Psoas muscle (tissue), 8 donors: ENCODE results near the gene ZFHX3. TPM values are rescaled to one million over a fixed set of nuclear protein-coding genes. Genes with fewer than 3 reads are reported as not detected.

Experiments used
- ATAC-seq, 4 donors: fragments of 200-7000 bp; cut with Tn5 transposase; one replicate each; pipeline ENCODE4 v1.9.1; 2020; ENCODE audit warnings: moderate library complexity in 3 of 4, mild to moderate bottlenecking in 2 of 4
- DNase-seq, 2 donors: peaks; one replicate each; pipeline ENCODE4 v3.0.0-alpha.2; 2020
- H3K27ac ChIP-seq: fragments of 200-600 bp; one replicate; pipeline ENCODE4 v1.8.0; 2022
- H3K27me3 ChIP-seq, 3 donors: fragments of 200-600 bp in 1 of 3; one replicate each; pipeline versions ENCODE4 v1.6.1 to v1.8.0; 2013 to 2022; ENCODE audit warnings: low read length in 2 of 3, mild to moderate bottlenecking in 2 of 3, moderate library complexity in 1 of 3; ENCODE audit not compliant: insufficient read depth in 3 of 3
- H3K36me3 ChIP-seq, 2 donors: fragments of 200-600 bp in 1 of 2; one replicate each; pipeline versions ENCODE4 v1.6.1 to v1.8.0; 2013 to 2022; ENCODE audit warnings: low read depth in 1 of 2, mild to moderate bottlenecking in 1 of 2, moderate library complexity in 1 of 2; ENCODE audit not compliant: insufficient read depth in 1 of 2
- H3K4me1 ChIP-seq: fragments of 200-600 bp; one replicate; pipeline ENCODE4 v1.8.0; 2022
- H3K4me3 ChIP-seq: fragments of 200-600 bp; one replicate; pipeline ENCODE4 v1.8.0; 2022; ENCODE audit warnings: mild to moderate bottlenecking
- H3K9me3 ChIP-seq: fragments of 200-600 bp; one replicate; pipeline ENCODE4 v1.8.0; 2022
- CTCF ChIP-seq: fragments of 200-600 bp; IDR thresholded peaks from one replicate; pipeline ENCODE4 v1.8.0; 2022; ENCODE audit warnings: antibody characterized with exemption
- WGBS, 3 donors: extraction: QIAGEN DNeasy Blood & Tissue Kit; methylation state at CpG; one replicate each; pipeline versions ENCODE4 v1.1.6 to v1.1.7; 2013; 5-methylcytosine and 5-hydroxymethylcytosine counted together
- intact Hi-C, 2 donors: fragments of 100-400 bp; cut with DNase I; formaldehyde crosslinking; loops; one replicate each; pipeline versions ENCODE4 v1.11.0 to v1.14.2; 2022
- polyA plus RNA-seq, 3 donors: library from polyadenylated mRNA; stranded (reverse); fragments of 200-250 nt; gene quantifications; one replicate each; pipeline ENCODE4 v1.2.3, GENCODE V29; 2013
- total RNA-seq, 4 donors: library from RNA; stranded (reverse); fragmentation: NEBNext Ultra II Directional in 2 of 4; extraction: Animal tissue kit (Norgen Biotek cat#: 25700) in 2 of 4; gene quantifications; one replicate each; pipeline versions ENCODE4 v1.2.1 to v1.2.4, GENCODE V29; 2021 to 2023
- donor health status: healthy with polysubstance abuse.
- donor health status: DM: no; HTN: no; CAD: no; lungs with moderate emphysema.
- donor health status: Bipolar disorder and iron deficiency.
- donor health status: healthy.
- donor health status: DM: yes; HTN: yes; CAD: no.
- donor health status: DM: no; HTN: no; CAD: no.
- donor health status: DM: no; HTN: no; CAD: no.
- donor health status: DM: yes; HTN: yes; CAD: no.

ZFHX3 gene
- total and polyA plus RNA-seq, 7 donors = 3.3 to 36.9 (median 11.5) TPM

GRCh38 chr16:72935896-72936295 lies 112.0 kb downstream of the ZFHX3 start:
- peak in 1 of 2 donors; percentile 70 for DNase-seq
- Histone ChIP-seq H3K4me3 (no peak overlapping the region), H3K27me3 (no peaks in the 10 kb centered on the region), H3K4me1 (peaks cover 74% of the 10 kb centered on the region), H3K36me3 (no peaks in the 10 kb centered on the region), H3K27ac (peak overlapping the region; percentile 62), H3K9me3 (no peaks in the 10 kb centered on the region)
- TF ChIP-seq CTCF = no peak
- intact Hi-C loops = loop anchor here (5.0 to 10.0 kb wide), 4 partner anchors 34 to 259 kb away; no protein-coding TSS in a partner anchor
- peak in 3 of 4 donors; percentile 23 to 46 (median 43) for ATAC-seq
- 37 to 57% (median 40%) methylated on average over 6 of the region's 6 CpGs for WGBS, 3 donors

- Histone ChIP-seq H3K4me1 (peaks cover 70% of the 10 kb centered on the region), H3K9me3 (no peaks in the 10 kb centered on the region), H3K27ac (peak overlapping the region; percentile 62), H3K36me3 (no peaks in the 10 kb centered on the region), H3K4me3 (no peak overlapping the region), H3K27me3 (no peaks in the 10 kb centered on the region)
- intact Hi-C loops = loop anchor here (5.0 to 10.0 kb wide), 4 partner anchors 33 to 260 kb away; no protein-coding TSS in a partner anchor
- DNase-seq (peak in 1 of 2 donors; percentile 62), ATAC-seq (peak in 1 of 4 donors; percentile 22)
- no peak for TF ChIP-seq CTCF
- 76 to 84% (median 77%) methylated on average over 17 of the region's 17 CpGs for WGBS, 3 donors
These were observed 113.1 kb downstream of the ZFHX3 start for GRCh38 chr16:72934636-72935403.

- DNase-seq = no peak
- no peaks in the 10 kb centered on the region for H3K36me3 ChIP-seq
- no peaks in the 10 kb centered on the region for H3K9me3 ChIP-seq
- intact Hi-C loops = loop anchor here in 1 of 2 donors (10.0 kb wide), 1 partner anchor 262 kb away; no protein-coding TSS in a partner anchor
- TF ChIP-seq CTCF = no peak
- H3K27me3 ChIP-seq = no peaks in the 10 kb centered on the region
- WGBS, 3 donors = 85 to 92% (median 88%) methylated on average over 11 of the region's 11 CpGs
- peaks cover 52% of the 10 kb centered on the region for H3K4me1 ChIP-seq
- no peak overlapping the region for H3K4me3 ChIP-seq
- no peak for ATAC-seq
- no peak overlapping the region for H3K27ac ChIP-seq
These were observed 115.1 kb downstream of the ZFHX3 start for GRCh38 chr16:72932677-72933335.

GRCh38 chr16:72932050-72932449 lies 115.9 kb downstream of the ZFHX3 start:
- Histone ChIP-seq H3K36me3 (no peaks in the 10 kb centered on the region), H3K4me1 (peaks cover 52% of the 10 kb centered on the region), H3K27ac (peak overlapping the region; percentile 34), H3K27me3 (no peaks in the 10 kb centered on the region), H3K9me3 (no peaks in the 10 kb centered on the region), H3K4me3 (no peak overlapping the region)
- DNase-seq (no peak), ATAC-seq (no peak)
- intact Hi-C loops = loop anchor here in 1 of 2 donors (10.0 kb wide), 1 partner anchor 263 kb away; no protein-coding TSS in a partner anchor
- TF ChIP-seq CTCF = no peak
- WGBS, 3 donors = 12 to 37% (median 18%) methylated on average over 2 of the region's 2 CpGs
